MM.1S (cell line): ENCODE data around the gene CASZ1.

ENCODE experiments used
- DNase-seq: peaks from one replicate; pipeline ENCODE4 v3.0.0-alpha.2; 2015
- H2AFZ ChIP-seq: fragments of 300-600 bp; sonication (generic); 2 replicates; pipeline ENCODE4 v1.6.0; 2016; ENCODE audit warnings: antibody characterized with exemption, low read length
- H3F3A ChIP-seq: fragments of 300-600 bp; sonication (generic); 2 replicates; pipeline ENCODE4 v1.6.1; 2016; ENCODE audit warnings: mild to moderate bottlenecking, antibody characterized with exemption, low read length, moderate library complexity, mixed read lengths; ENCODE audit not compliant: insufficient read depth
- H3K27ac ChIP-seq: fragments of 300-600 bp; sonication (generic); 2 replicates; pipeline ENCODE4 v1.5.1; 2016; ENCODE audit warnings: mild to moderate bottlenecking, low read length
- H3K27me3 ChIP-seq: fragments of 300-600 bp; sonication (generic); replicated peaks from 2 replicates; pipeline ENCODE4 v1.6.0; 2016; ENCODE audit warnings: low read length; ENCODE audit not compliant: insufficient read depth
- H3K36me3 ChIP-seq: fragments of 300-600 bp; sonication (generic); replicated peaks from 2 replicates; pipeline ENCODE4 v1.6.1; 2016; ENCODE audit warnings: mild to moderate bottlenecking, low read length, mixed read lengths; ENCODE audit not compliant: insufficient read depth
- H3K4me1 ChIP-seq: fragments of 300-600 bp; sonication (generic); 2 replicates; pipeline ENCODE4 v1.6.1; 2016; ENCODE audit warnings: low read length, mixed read lengths
- H3K4me2 ChIP-seq: fragments of 300-600 bp; sonication (generic); 2 replicates; pipeline ENCODE4 v1.6.0; 2016; ENCODE audit warnings: low read depth, low read length
- H3K4me3 ChIP-seq: fragments of 300-600 bp; sonication (generic); 2 replicates; pipeline ENCODE4 v1.5.1; 2016; ENCODE audit warnings: low read length, mixed read lengths
- H3K79me2 ChIP-seq: fragments of 300-600 bp; sonication (generic); 2 replicates; pipeline ENCODE4 v1.6.1; 2016; ENCODE audit warnings: mixed run types, low read length, mixed read lengths
- H3K9ac ChIP-seq: fragments of 300-600 bp; sonication (generic); 2 replicates; pipeline ENCODE4 v1.6.1; 2016; ENCODE audit warnings: low read length, mixed read lengths
- H3K9me2 ChIP-seq: fragments of 300-600 bp; sonication (generic); replicated peaks from 2 replicates; pipeline ENCODE4 v1.6.1; 2016; ENCODE audit warnings: mild to moderate bottlenecking, low read length, mixed read lengths; ENCODE audit not compliant: insufficient read depth
- H3K9me3 ChIP-seq: fragments of 300-600 bp; sonication (generic); replicated peaks from 2 replicates; pipeline ENCODE4 v1.6.1; 2016; ENCODE audit warnings: mild to moderate bottlenecking, low read length, mixed read lengths; ENCODE audit not compliant: insufficient read depth
- H4K20me1 ChIP-seq: fragments of 300-600 bp; sonication (generic); 2 replicates; pipeline ENCODE4 v1.6.1; 2016; ENCODE audit warnings: mild to moderate bottlenecking, low read length, moderate library complexity, mixed read lengths; ENCODE audit not compliant: insufficient read depth
- EZH2 ChIP-seq: fragments of 300-600 bp; sonication (generic); optimal IDR thresholded peaks from 2 replicates; pipeline ENCODE3; 2017; ENCODE audit warnings: low read depth, mild to moderate bottlenecking, antibody characterized with exemption, low read length, mixed read lengths
- EZH2phosphoT487 ChIP-seq: fragments of 300-600 bp; sonication (generic); IDR thresholded peaks from 2 replicates; pipeline ENCODE4 v1.6.1; 2018; ENCODE audit warnings: antibody characterized with exemption, low read length
- TF ChIP-seq, protein P1 (sequence below): fragments of 300-600 bp; sonication (generic); IDR thresholded peaks from 2 replicates; pipeline ENCODE4 v1.5.1; 2016; ENCODE audit warnings: antibody characterized with exemption, low read length, mixed read lengths

Gene CASZ1

DNA sequence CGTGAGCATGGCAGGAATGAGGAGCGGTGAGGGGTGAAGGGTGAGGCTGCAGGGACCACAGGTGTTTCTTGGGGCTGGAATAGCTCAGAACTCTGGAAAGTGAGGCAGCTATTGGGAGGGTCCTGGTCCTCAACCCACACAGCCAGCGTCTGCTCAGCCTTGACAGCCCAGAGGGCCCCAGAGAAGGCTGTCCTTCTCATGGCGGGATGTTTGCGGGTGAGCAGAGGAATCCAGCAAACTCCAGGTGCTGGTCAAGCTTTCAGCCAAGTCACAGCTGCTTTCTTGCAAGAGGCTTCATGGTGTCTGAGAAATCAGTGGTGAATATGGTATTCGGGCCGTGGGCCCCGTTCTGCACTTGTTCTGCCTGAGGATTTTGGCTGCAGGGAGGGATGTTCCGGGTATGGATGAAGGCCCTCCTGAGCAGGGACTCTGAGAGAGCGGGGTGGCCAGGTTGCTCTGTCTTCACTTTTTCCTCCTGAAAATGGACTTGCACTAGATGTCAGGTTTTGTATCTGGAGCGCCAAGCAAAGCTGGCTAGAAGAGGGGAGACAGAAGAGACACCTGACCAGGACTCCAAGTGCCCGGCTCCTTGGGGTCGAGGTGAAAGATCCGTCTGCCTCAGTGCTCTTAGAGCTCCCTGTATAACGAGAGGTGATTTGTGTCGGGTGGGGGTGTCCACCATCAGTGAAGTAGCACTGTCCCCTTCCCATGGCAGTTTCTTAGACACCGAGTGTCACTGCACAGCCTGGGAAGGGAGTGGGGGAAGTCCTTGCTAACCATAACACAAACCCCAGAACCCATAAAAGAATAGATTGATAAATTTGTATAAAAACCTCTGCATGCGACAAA is 181.8 kb downstream of the CASZ1 start:
- TF ChIP-seq EZH2 (no peak), EZH2phosphoT487 (no peak)
- TF ChIP-seq, protein P1, sequence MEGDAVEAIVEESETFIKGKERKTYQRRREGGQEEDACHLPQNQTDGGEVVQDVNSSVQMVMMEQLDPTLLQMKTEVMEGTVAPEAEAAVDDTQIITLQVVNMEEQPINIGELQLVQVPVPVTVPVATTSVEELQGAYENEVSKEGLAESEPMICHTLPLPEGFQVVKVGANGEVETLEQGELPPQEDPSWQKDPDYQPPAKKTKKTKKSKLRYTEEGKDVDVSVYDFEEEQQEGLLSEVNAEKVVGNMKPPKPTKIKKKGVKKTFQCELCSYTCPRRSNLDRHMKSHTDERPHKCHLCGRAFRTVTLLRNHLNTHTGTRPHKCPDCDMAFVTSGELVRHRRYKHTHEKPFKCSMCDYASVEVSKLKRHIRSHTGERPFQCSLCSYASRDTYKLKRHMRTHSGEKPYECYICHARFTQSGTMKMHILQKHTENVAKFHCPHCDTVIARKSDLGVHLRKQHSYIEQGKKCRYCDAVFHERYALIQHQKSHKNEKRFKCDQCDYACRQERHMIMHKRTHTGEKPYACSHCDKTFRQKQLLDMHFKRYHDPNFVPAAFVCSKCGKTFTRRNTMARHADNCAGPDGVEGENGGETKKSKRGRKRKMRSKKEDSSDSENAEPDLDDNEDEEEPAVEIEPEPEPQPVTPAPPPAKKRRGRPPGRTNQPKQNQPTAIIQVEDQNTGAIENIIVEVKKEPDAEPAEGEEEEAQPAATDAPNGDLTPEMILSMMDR = no peak
- H3K4me3 ChIP-seq = no peak overlapping the region
- H3K4me1 ChIP-seq = no peaks in the 10 kb centered on the region
- no peak overlapping the region for H3K4me2 ChIP-seq
- no peaks in the 10 kb centered on the region for H4K20me1 ChIP-seq
- H3K79me2 ChIP-seq = no peaks in the 10 kb centered on the region
- H3K9me3 ChIP-seq = no peaks in the 10 kb centered on the region
- no peak overlapping the region for H3K27ac ChIP-seq
- no peaks in the 10 kb centered on the region for H3F3A ChIP-seq
- no peaks in the 10 kb centered on the region for H3K36me3 ChIP-seq
- H3K9me2 ChIP-seq = no peaks in the 10 kb centered on the region
- H3K27me3 ChIP-seq = no peaks in the 10 kb centered on the region
- H2AFZ ChIP-seq = no peak overlapping the region
- H3K9ac ChIP-seq = no peak overlapping the region
- DNase-seq = no peak

DNA sequence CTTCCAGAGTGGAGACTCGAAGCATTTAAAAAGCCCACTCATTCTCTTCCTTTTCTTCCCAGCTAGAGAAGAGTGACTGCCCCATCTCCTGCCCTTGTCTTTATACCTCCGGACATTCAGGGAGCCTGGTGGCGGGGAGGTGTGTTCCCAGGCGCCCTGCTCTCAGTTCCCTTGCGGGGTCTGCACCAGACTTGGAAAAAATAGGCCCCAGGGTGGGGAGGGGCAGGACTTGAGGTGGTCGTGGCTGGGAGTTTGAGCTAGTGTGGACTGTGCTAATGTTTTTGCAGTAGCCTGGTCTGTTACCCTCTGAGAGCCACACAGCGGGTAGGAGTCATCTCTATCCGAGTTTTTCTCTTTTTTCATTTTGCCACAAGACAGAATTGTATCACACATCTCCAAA is 182.6 kb downstream of the CASZ1 start:
- Histone ChIP-seq H3K36me3 (no peaks in the 10 kb centered on the region), H3K27ac (no peak overlapping the region), H3K9me2 (no peaks in the 10 kb centered on the region), H3K4me3 (no peak overlapping the region), H3K9me3 (no peaks in the 10 kb centered on the region), H2AFZ (no peak overlapping the region), H3K27me3 (no peaks in the 10 kb centered on the region), H3F3A (no peaks in the 10 kb centered on the region), H3K79me2 (no peaks in the 10 kb centered on the region), H3K4me2 (no peak overlapping the region), H4K20me1 (no peaks in the 10 kb centered on the region), H3K4me1 (no peaks in the 10 kb centered on the region), H3K9ac (no peak overlapping the region)
- TF ChIP-seq, protein P1 = no peak
- no peak for DNase-seq

DNA sequence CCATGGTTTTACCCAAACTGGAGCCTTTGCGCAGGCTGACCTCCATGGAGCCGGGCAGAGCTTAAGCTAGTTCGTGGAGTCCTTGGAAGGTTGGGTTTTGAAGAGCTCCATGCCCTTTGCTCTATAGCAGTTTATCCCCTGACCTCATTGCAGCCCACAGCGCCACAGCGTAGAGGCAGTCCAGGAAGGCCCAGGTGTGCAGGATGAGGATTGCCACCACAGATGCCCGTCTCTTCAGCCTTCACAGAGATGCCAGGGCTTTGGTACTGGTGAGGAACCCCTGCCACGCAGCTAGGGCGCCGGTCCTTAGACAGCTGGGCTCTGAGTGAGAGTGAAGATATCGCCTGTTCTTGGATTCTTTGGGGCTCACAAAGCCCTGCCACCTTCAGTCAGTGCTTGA is 183.1 kb downstream of the CASZ1 start:
- H3F3A ChIP-seq = no peaks in the 10 kb centered on the region
- no peak overlapping the region for H3K4me3 ChIP-seq
- no peak overlapping the region for H3K4me2 ChIP-seq
- H3K79me2 ChIP-seq = no peaks in the 10 kb centered on the region
- no peaks in the 10 kb centered on the region for H3K27me3 ChIP-seq
- H3K4me1 ChIP-seq = no peaks in the 10 kb centered on the region
- H3K27ac ChIP-seq = no peak overlapping the region
- TF ChIP-seq, protein P1 = no peak
- TF ChIP-seq EZH2phosphoT487 (no peak), EZH2 (no peak)
- no peak overlapping the region for H2AFZ ChIP-seq
- no peak for DNase-seq
- no peaks in the 10 kb centered on the region for H3K9me2 ChIP-seq
- no peaks in the 10 kb centered on the region for H4K20me1 ChIP-seq
- H3K36me3 ChIP-seq = no peaks in the 10 kb centered on the region
- no peak overlapping the region for H3K9ac ChIP-seq
- no peaks in the 10 kb centered on the region for H3K9me3 ChIP-seq
